NCI-H2196 treated with DMSO at 0.1 percent for 48 hours (cell line): ENCODE data around the gene IVL.

Experiments used
- DNase-seq: peaks from one replicate; lab custom pipeline; 2025; ENCODE audit not compliant: unreplicated experiment; lab: John Stamatoyannopoulos, UW

Gene IVL

GRCh38 chr1:152946651-152947256 is 38.4 kb downstream of the IVL start, which contains the start of gene SPRR5:
TSS of gene SPRR5 (plus strand) at chr1:152947206. CDS start at chr1:152948555, 1,349 bp downstream.
- DNase-seq = no peak

GRCh38 chr1:152951711-152952110 is 43.4 kb downstream of the IVL start:
- no peak for DNase-seq

GRCh38 chr1:152953761-152954160 is 45.4 kb downstream of the IVL start:
- no peak for DNase-seq

GRCh38 chr1:152954436-152954835 is 46.1 kb downstream of the IVL start:
- DNase-seq = no peak

GRCh38 chr1:152957561-152957960 is 49.2 kb downstream of the IVL start:
- no peak for DNase-seq

GRCh38 chr1:152959273-152959672 is 50.9 kb downstream of the IVL start:
- DNase-seq = no peak

- DNase-seq = no peak
These were observed 51.6 kb downstream of the IVL start for GRCh38 chr1:152959801-152960451.

- no peak for DNase-seq
These were observed 52.2 kb downstream of the IVL start for GRCh38 chr1:152960452-152961044.
